Measurements from ENCODE around the gene CTSZ. TPM values are rescaled to one million over a fixed set of nuclear protein-coding genes. Genes with fewer than 3 reads are reported as not detected.
"Not testable (repeated sequence)": the region's sequence is repeated elsewhere in the genome, so short reads cannot be mapped to it uniquely, and the experiment has no call there.

The CTSZ gene
- total RNA-seq, 1 experiment from 2014 or later: 349 TPM

DNA sequence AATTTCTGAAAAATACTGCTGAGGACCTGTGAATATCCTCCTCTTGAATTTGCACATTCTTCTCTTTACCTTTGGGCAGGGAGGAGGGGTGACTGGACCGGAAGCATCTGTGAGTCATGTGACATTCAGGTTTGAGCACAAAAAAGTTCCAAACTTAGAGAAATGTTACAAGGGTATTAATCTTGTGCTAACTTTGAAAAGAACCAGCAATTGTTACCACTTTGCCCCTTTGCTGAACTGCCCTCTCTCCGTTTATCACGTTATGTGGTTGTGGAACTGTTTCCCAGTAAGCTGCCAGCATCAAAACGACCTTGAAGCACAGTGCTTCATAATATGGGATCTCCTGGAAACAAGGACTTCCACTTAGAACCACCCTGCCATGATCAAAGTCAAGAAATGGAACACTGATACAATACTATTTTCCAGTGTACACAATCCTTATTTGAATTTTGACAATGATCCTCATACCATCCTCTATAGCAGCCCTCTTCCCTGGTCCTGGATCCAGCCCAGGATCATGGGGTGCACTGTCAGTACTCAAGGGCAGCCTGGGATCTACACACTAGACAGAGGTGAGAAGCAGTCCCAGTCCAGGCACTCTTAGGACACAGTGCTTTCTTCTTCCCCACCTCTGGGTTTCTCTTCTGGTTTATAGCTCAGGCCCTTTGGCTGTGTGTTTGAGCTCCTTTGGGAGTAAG lies 9.9 kb upstream of the CTSZ start:
- DNase-seq (ENCODE audit: low read depth): no peak
- in situ Hi-C loops (cut with HindIII; ENCODE audit: low pct_unique_long_range_greater_than_20kb, low sequenced_read_pairs): no loop called here

- no peak for DNase-seq (ENCODE audit: low read depth)
- in situ Hi-C loops (cut with HindIII; ENCODE audit: low pct_unique_long_range_greater_than_20kb, low sequenced_read_pairs): no loop called here
These were observed 9.0 kb upstream of the CTSZ start for GRCh38 chr20:59015812-59016711.

DNA sequence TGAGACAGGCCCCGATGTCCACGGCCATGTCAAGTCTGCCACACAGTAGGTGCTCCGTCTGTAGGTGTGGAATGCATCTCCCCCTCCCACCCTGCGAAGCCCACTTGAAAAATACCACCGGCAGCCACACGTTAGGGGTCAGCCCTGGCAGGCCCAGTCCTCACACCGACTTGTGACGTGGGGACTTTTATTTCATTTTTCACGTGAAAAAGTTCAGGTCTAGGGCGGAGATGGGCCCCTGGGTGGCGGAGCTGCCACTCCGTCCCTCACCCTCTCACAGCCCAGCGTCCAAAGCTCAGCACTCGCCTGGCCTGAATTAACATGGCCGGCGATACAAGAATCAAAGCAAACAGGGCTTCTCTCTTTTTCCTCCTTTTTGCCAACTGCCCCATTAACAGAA lies 8.4 kb upstream of the CTSZ start:
- in situ Hi-C loops (cut with HindIII; ENCODE audit: low pct_unique_long_range_greater_than_20kb, low sequenced_read_pairs): no loop called here
- DNase-seq (ENCODE audit: low read depth): no peak

DNA sequence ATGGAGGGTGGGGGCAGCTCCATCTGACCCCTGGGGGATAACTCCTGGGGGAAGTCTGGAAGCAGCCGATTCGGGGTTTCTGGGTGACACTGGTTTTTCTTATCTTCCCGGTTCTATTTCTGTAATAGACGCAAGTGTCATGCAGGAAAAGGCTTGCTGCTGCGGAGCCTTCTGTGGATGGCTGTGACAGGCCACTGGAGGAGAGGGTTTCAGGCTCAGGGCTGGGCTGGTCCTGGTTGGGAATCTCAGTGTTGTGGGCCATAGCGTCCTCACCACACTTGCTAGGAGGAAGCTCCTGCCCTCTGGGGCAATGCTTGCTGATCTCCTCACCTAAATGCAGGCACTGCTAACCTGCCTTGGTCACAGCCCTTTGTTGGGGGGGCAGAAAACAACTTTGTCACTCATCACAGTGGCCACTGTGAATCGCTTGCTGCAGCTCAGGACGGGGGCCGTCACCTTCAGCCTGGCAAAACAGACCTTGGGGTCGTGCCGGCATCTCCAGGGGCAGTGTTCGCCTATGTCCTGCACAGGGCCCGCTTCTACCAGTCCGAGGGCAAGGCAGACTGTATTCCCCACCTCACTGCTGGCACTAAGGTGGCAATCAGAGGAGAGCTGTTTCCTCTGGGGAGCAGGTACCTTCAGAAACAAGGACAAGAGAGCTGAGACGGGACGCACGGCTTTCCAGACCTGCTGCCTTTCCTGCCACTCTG lies 7.8 kb upstream of the CTSZ start:
- in situ Hi-C loops (cut with HindIII; ENCODE audit: low pct_unique_long_range_greater_than_20kb, low sequenced_read_pairs): no loop called here
- no peak for DNase-seq (ENCODE audit: low read depth)

DNA sequence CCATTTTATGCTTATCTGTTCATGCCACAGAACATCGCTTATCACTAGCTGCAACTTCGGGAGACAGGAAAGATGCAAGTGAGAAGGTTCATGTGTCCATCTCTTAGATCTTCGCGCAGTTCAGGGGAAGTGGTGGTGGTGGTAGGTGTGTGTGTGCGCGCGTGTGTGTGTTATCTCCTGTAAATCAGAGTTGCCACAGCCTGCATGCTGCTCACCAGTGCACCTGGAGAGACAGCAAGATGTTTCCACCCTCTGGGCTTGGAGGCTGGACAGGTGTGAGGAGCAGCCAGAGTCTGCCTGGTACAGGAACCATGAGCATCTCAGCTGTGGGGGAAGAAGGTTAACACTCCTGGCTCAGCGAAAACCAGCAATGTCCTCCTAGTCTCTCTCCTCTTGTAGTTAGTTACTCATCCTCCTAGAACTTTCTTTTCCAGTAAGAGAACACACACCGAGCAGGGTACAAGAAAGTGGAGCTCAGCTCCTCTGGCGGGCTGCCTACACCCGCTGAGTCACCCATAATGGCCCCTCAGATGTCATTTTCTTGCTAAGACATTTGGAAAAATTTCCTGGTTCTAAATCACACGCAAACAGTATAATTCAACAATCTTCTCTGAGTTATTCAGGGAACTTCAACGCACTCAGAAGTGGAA lies 7.0 kb upstream of the CTSZ start:
- in situ Hi-C loops (cut with HindIII; ENCODE audit: low pct_unique_long_range_greater_than_20kb, low sequenced_read_pairs): no loop called here
- DNase-seq (ENCODE audit: low read depth): no peak

DNA sequence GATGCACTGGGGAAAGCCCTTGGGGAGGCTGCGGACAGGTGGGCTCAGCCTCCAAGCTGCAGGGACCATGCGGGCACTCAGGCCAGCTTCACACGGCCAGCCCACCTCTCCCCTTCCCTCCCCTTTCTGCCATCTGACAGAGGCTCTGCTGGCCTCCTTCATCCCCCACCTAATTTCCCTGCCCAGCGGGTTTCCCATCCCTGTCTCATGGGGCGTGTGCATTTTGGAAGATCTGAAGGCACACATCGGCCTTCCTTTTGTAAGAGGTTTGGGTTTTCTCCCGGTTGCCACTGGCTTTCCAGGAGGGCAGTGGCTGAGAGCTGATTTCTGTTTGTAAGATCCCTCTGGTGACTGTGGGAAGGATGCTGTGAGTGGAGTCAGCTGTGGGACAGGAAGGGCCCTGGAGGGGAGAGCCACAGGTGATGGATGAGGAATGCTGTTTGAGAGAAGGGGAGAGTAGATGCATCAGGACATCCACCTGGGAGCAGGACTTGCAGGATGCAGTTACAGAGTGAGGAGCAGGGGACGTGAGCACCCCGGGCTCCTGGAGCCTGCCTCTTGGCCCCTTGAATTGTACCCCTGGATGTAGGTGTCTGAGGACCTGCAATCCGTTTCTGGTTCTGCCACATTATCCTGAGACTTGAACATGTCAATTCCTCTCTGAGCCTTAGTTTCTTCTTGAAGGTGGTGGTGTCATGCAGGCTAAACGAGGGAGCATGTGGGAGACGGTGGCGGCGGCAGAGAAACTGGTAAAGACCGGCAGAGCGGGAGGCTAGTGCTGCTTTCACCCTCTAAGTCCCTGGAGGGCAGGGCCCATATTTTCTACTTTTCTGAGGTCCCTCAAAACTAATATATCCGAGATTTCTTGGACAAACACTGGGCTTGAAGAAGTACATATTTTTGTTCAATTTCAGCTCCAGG lies 6.2 kb upstream of the CTSZ start:
- in situ Hi-C loops (cut with HindIII; ENCODE audit: low pct_unique_long_range_greater_than_20kb, low sequenced_read_pairs): no loop called here
- no peak for DNase-seq (ENCODE audit: low read depth)

- in situ Hi-C loops (cut with HindIII; ENCODE audit: low pct_unique_long_range_greater_than_20kb, low sequenced_read_pairs); DNase-seq (ENCODE audit: low read depth): not testable (repeated sequence)
These were observed 4.8 kb upstream of the CTSZ start for GRCh38 chr20:59011874-59012157.

DNA sequence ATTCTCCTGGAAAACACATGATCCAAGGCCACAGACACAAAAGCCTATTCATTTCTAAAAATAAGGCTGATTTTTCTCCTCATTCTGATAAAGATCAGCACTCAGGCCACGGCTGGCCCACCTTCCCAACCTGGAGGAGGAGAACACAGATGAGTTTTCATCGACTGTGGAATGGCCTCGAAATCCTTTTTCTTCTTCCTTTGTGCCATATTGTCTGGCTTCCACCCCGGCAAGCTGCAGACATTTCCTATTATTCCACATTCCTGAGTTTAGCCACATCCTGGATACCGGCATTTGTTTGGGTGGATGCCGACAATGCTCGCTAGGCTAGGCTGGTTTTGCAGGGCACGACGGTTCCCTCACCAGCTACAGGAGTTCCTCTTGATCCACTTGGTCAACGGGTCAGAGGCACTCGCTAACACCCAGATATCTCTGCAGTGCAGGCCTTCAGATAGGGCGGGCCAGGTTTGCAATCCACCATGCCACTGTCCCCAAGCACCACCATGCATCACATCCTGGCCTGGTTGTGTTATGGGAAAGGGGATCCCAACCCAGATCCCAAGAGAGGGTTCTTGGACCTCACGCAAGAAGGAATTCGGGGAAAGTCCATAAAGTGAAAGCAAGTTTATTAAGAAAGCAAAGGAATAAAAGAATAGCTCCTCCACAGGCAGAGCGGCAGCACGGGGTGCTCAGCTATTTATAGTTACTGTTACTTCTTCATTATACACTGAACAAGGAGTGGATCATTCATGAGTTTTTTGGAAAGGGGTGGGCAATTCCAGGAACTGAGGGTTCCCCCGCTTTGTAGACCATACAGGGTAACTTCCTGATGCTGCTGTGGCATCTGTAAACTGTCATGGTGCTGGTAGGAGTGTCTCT lies 4.2 kb upstream of the CTSZ start:
- no peak for DNase-seq (ENCODE audit: low read depth)
- in situ Hi-C loops (cut with HindIII; ENCODE audit: low pct_unique_long_range_greater_than_20kb, low sequenced_read_pairs): no loop called here

DNA sequence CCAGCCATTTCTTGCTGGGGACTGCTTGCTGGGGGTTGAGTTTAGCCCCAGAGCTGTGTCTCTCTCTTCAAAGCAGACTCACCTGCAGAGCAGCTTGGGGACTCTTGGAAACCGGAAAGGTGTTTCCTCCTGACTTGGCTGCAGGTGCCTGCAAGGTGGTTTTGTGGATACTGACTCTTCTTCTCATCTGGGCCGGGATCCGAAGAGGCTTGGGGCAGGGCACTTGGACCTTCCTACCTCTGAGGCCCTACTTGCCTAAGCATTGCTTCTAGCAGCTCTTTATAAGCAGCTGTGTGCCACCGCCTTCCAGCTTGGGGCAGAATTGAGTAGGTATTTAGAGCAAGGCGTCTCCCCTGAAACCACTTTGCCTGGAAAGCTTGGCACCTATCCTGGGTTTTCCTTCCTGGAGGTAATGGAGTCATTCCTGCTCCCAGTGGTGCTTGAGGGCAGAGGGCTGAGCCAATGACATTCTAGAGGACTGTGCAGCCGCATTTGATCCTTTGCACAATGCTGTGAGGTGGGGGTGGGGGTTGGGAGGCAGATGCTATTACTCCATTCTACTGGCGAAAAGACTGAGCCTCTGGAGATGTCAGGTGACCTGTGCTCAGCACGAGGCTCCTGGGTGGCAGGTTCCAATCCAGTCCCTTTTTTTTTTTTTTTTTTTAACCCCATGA lies 3.4 kb upstream of the CTSZ start:
- no peak for DNase-seq (ENCODE audit: low read depth)
- in situ Hi-C loops (cut with HindIII; ENCODE audit: low pct_unique_long_range_greater_than_20kb, low sequenced_read_pairs): no loop called here

GRCh38 chr20:59008715-59009336 lies 1.8 kb upstream of the CTSZ start:
- DNase-seq (ENCODE audit: low read depth): no peak
- in situ Hi-C loops (cut with HindIII; ENCODE audit: low pct_unique_long_range_greater_than_20kb, low sequenced_read_pairs): no loop called here

DNA sequence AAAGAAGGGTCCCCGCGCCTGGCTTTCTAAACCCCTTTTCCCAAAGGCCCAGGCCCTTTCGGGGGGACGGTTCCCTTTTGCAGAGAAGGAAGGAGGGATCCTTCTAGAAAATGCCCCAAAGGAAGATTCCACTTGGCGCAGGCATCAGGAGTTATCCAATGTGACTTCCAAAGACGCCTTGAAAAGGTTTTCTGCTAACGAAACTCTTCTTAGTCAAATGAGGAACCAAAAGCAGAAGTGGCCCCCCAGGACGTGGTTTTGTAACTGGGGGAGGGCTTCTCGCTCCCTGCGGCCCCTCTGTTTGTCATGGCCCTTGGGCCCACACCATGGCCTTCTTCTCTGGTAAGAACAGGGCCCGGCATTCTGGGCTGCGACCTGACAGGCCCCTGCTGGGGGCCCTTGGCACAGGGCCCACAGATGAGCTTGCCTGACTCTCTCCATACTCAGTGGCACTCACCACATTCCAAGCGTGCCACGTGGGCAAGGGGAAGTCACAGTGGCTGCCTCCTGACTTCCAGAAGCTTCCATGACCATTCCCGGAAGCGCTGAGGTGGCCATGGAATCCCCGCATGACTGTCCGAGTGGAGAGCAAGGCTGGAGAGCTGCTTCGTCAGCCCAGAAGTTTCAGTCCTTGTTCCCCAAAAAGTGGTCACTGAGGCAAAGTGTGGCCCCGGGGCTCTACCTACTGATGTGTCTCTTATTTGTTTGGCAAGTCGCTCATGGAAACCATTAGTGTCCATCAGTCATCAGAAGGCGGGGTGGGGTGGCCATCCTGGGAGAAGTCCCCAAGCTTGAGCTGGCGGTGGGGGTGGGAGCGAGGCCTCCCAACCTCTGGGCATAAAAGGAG lies 834 bp upstream of the CTSZ start:
- no peak for DNase-seq (ENCODE audit: low read depth)
- in situ Hi-C loops (cut with HindIII; ENCODE audit: low pct_unique_long_range_greater_than_20kb, low sequenced_read_pairs): no loop called here

DNA sequence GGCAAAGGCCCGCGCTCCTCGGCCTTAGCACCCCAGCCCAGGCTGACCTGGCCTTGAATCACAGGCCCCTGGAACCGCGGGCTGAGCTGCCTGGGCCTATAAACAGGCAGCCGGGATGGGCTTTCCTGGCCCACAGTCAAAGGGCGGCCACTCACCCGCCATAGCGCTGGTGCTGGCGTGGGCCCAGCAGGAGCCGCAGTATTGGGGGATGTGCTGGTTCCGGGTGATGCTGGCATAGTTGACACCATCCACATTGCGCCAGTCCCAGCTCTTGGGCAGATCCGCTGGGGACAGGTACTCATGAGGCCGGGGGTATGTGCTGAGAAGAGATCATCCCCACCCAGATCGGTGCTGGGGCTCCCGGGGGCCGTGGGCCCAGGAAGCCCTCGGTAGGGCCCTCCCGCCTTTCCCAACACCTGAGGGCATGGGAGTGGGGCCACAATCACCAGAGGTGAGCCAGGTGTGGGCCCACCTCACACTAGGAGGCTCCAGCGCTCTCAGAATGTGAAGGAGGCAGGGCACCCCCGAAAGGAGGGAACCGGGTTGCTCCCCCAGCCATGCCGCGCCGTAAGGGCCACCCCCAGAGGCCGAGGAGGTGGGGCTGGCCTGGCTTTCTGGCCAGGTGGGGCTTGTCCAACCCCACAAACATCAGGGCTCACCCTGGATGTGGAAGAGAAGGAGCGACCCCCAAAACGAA lies 739 bp downstream of the CTSZ start:
- DNase-seq (ENCODE audit: low read depth): no peak
- in situ Hi-C loops (cut with HindIII; ENCODE audit: low pct_unique_long_range_greater_than_20kb, low sequenced_read_pairs): no loop called here

- in situ Hi-C loops (cut with HindIII; ENCODE audit: low pct_unique_long_range_greater_than_20kb, low sequenced_read_pairs): no loop called here
- DNase-seq (ENCODE audit: low read depth): no peak
These were observed 1.4 kb downstream of the CTSZ start for GRCh38 chr20:59005523-59006166.

DNA sequence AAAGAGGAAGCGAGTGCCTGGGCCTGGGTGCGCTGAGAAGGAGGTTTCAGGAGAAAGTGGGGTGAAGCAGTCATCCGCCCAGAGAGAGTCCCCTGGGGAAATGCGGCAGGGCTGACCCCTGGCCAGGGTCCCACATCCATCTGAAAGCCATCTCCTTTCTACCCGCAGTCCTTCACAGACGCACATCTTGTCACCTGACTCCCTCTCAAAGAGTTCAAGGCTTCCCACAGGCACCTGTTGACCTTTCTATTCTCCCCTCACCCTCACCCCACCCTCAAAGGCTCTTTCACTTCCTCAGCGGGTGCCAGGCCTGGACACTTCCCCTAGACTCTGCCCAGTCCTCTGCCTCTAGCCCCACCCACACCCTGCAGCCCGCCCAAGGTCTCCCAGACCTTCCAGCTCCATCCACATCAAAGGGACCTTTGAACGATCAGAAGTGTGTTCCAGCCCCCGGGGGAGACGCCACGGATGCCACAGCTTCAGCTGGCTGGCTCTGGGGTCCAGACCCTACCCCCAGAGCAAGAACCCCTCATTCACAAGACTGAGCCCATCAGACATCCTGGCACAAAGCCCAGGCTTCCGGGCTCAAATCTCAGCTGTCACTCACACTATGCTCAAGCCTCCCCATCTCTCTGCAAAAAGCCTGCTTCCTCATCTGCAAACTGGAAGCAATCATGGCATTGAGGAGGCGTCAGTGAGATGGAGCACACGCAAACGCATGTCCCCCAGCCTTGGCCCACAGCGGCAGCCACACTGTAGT lies 2.1 kb downstream of the CTSZ start:
- DNase-seq (ENCODE audit: low read depth): no peak
- in situ Hi-C loops (cut with HindIII; ENCODE audit: low pct_unique_long_range_greater_than_20kb, low sequenced_read_pairs): no loop called here
